Osteoblast (primary cell): ENCODE results near the gene CCDC146. TPM values are rescaled to one million over a fixed set of nuclear protein-coding genes. Genes with fewer than 3 reads are reported as not detected.
A peak's percentile ranks its signal among the peaks of the same experiment; 100 is the strongest.
"Not testable (repeated sequence)": the region's sequence is repeated elsewhere in the genome, so short reads cannot be mapped to it uniquely, and the experiment has no call there.

Experiments
- DNase-seq: peaks from one replicate; pipeline ENCODE4 v3.0.0; 2011; ENCODE audit warnings: low spot score, mixed read lengths; ENCODE audit not compliant: insufficient read length; ENCODE audit errors: missing footprints
- H2AFZ ChIP-seq: 2 replicates; pipeline ENCODE4 v1.6.0; 2011; ENCODE audit warnings: mild to moderate bottlenecking, low read length
- H3K27ac ChIP-seq: 2 replicates; pipeline ENCODE4 v1.5.1; 2011; ENCODE audit warnings: mild to moderate bottlenecking, low read depth, low read length, moderate library complexity
- H3K27me3 ChIP-seq: 2 replicates; pipeline ENCODE4 v1.6.0; 2012; ENCODE audit warnings: mild to moderate bottlenecking, control low read depth, inconsistent platforms, low read length, moderate library complexity; ENCODE audit not compliant: insufficient read depth
- H3K36me3 ChIP-seq: 2 replicates; pipeline ENCODE4 v1.5.1; 2011; ENCODE audit warnings: mild to moderate bottlenecking, low read length, control low read depth, moderate library complexity; ENCODE audit not compliant: insufficient read depth
- H3K4me1 ChIP-seq: 2 replicates; pipeline ENCODE4 v1.5.1; 2011; ENCODE audit warnings: mild to moderate bottlenecking, low read length, control low read depth, moderate library complexity; ENCODE audit not compliant: insufficient read depth
- H3K4me2 ChIP-seq: 2 replicates; pipeline ENCODE4 v1.6.0; 2011; ENCODE audit warnings: mild to moderate bottlenecking, low read length; ENCODE audit not compliant: insufficient read depth
- H3K4me3 ChIP-seq: fragments of 200-600 bp; sonication (generic); 3 replicates; pipeline ENCODE4 v1.5.1; 2012; ENCODE audit warnings: mild to moderate bottlenecking, low read length, inconsistent platforms; ENCODE audit not compliant: insufficient read depth
- H3K79me2 ChIP-seq: 2 replicates; pipeline ENCODE4 v1.6.0; 2012; ENCODE audit warnings: mild to moderate bottlenecking, low read length, control low read depth, inconsistent platforms; ENCODE audit not compliant: insufficient read depth
- H3K9me3 ChIP-seq: 2 replicates; pipeline ENCODE4 v1.5.1; 2011; ENCODE audit warnings: low read depth, low read length, control low read depth
- H4K20me1 ChIP-seq: 2 replicates; pipeline ENCODE4 v1.6.0; 2012; ENCODE audit warnings: mild to moderate bottlenecking, low read length, control low read depth; ENCODE audit not compliant: insufficient read depth
- CTCF ChIP-seq: IDR thresholded peaks from 2 replicates; pipeline ENCODE4 v1.5.1; 2011; ENCODE audit warnings: mild to moderate bottlenecking, low read depth, low read length, moderate library complexity; ENCODE audit errors: extremely low read depth
- total RNA-seq: library from RNA; depleted of rRNA; stranded (reverse); fragments of >200 nt; gene quantifications from 2 replicates; pipeline ENCODE4 v1.2.3, GENCODE V29; 2012

Gene CCDC146
- total RNA-seq, 1 donor: 5.1 TPM

GRCh38 chr7:77331938-77332695, 209.7 kb downstream of the CCDC146 start:
- Histone ChIP-seq H4K20me1 (no peaks in the 10 kb centered on the region), H3K4me3 (no peak overlapping the region), H3K79me2 (no peaks in the 10 kb centered on the region), H3K36me3 (no peaks in the 10 kb centered on the region), H2AFZ (no peak overlapping the region), H3K9me3 (no peaks in the 10 kb centered on the region), H3K27me3 (no peaks in the 10 kb centered on the region), H3K4me2 (no peak overlapping the region), H3K27ac (no peak overlapping the region), H3K4me1 (peaks cover 37% of the 10 kb centered on the region)
- TF ChIP-seq CTCF: peak; percentile 72
- peak; percentile 93 for DNase-seq

- not testable (repeated sequence) for H3K4me3 ChIP-seq, H3K4me2 ChIP-seq, H2AFZ ChIP-seq, H4K20me1 ChIP-seq, H3K27me3 ChIP-seq, H3K27ac ChIP-seq, DNase-seq, H3K9me3 ChIP-seq, H3K36me3 ChIP-seq, H3K79me2 ChIP-seq
- H3K4me1 ChIP-seq: peaks cover 18% of the 10 kb centered on the region
Observed at GRCh38 chr7:77334039-77334438, 211.6 kb downstream of the CCDC146 start.

GRCh38 chr7:77335581-77335980, 213.2 kb downstream of the CCDC146 start:
- H3K4me3 ChIP-seq: no peak overlapping the region
- H3K36me3 ChIP-seq: no peaks in the 10 kb centered on the region
- no peak for TF ChIP-seq CTCF
- H3K4me2 ChIP-seq: no peak overlapping the region
- H4K20me1 ChIP-seq: no peaks in the 10 kb centered on the region
- peaks cover 4% of the 10 kb centered on the region for H3K4me1 ChIP-seq
- no peaks in the 10 kb centered on the region for H3K79me2 ChIP-seq
- H2AFZ ChIP-seq: no peak overlapping the region
- no peak overlapping the region for H3K27ac ChIP-seq
- no peaks in the 10 kb centered on the region for H3K9me3 ChIP-seq
- H3K27me3 ChIP-seq: no peaks in the 10 kb centered on the region
- DNase-seq: peak; percentile 22

GRCh38 chr7:77337456-77337990, 215.1 kb downstream of the CCDC146 start:
- Histone ChIP-seq H3K79me2 (no peaks in the 10 kb centered on the region), H2AFZ (no peak overlapping the region), H3K4me3 (no peak overlapping the region), H3K27ac (no peak overlapping the region), H3K9me3 (no peaks in the 10 kb centered on the region), H4K20me1 (no peaks in the 10 kb centered on the region), H3K36me3 (no peaks in the 10 kb centered on the region), H3K4me1 (no peaks in the 10 kb centered on the region), H3K4me2 (no peak overlapping the region), H3K27me3 (no peaks in the 10 kb centered on the region)
- TF ChIP-seq CTCF: no peak
- DNase-seq: no peak
